DOHH2 (cell line): ENCODE data around the gene RBM20.
"Not testable (repeated sequence)": the region's sequence is repeated elsewhere in the genome, so short reads cannot be mapped to it uniquely, and the experiment has no call there.

Experiments
- H3F3A ChIP-seq: fragments of 200-600 bp; sonication (generic), shearing (Covaris generic); 2 replicates; pipeline ENCODE4 v1.6.0; 2016; ENCODE audit warnings: antibody characterized with exemption, mild to moderate bottlenecking; ENCODE audit not compliant: control insufficient read depth, insufficient read depth
- H3K27ac ChIP-seq: fragments of 200-600 bp; sonication (generic); 2 replicates; pipeline ENCODE4 v1.5.1; 2014; ENCODE audit warnings: low read depth, mild to moderate bottlenecking, low read length, moderate library complexity
- H3K27me3 ChIP-seq: fragments of 200-600 bp; sonication (generic); 2 replicates; pipeline ENCODE4 v1.6.1; 2014; ENCODE audit warnings: mild to moderate bottlenecking, low read length, mixed read lengths; ENCODE audit not compliant: control insufficient read depth
- H3K36me3 ChIP-seq: fragments of 200-600 bp; sonication (generic); 2 replicates; pipeline ENCODE4 v1.6.1; 2014; ENCODE audit warnings: mild to moderate bottlenecking, low read length, moderate library complexity, mixed read lengths; ENCODE audit not compliant: control insufficient read depth
- H3K4me1 ChIP-seq: fragments of 200-600 bp; sonication (generic); 2 replicates; pipeline ENCODE4 v1.6.1; 2014; ENCODE audit warnings: mild to moderate bottlenecking, low read length, mixed read lengths; ENCODE audit not compliant: control insufficient read depth
- H3K4me2 ChIP-seq: fragments of 200-600 bp; sonication (generic); 2 replicates; pipeline ENCODE4 v1.6.0; 2014; ENCODE audit warnings: mild to moderate bottlenecking, low read length, moderate library complexity
- H3K4me3 ChIP-seq: fragments of 200-600 bp; sonication (generic); 2 replicates; pipeline ENCODE4 v1.5.1; 2014; ENCODE audit warnings: mild to moderate bottlenecking, low read length, mixed read lengths
- H3K79me2 ChIP-seq: fragments of 200-600 bp; sonication (generic); 2 replicates; pipeline ENCODE4 v1.6.1; 2014; ENCODE audit warnings: mild to moderate bottlenecking, low read length, mixed read lengths; ENCODE audit not compliant: control insufficient read depth
- H3K9me2 ChIP-seq: fragments of 200-600 bp; sonication (generic); replicated peaks from 2 replicates; pipeline ENCODE4 v1.6.1; 2014; ENCODE audit warnings: mild to moderate bottlenecking, low read length, mixed read lengths; ENCODE audit not compliant: control insufficient read depth
- H3K9me3 ChIP-seq: fragments of 200-600 bp; sonication (generic); 2 replicates; pipeline ENCODE4 v1.6.1; 2014; ENCODE audit warnings: antibody characterized with exemption, low read length, mixed read lengths; ENCODE audit not compliant: control insufficient read depth, insufficient read depth
- H4K20me1 ChIP-seq: fragments of 200-600 bp; sonication (generic); 2 replicates; pipeline ENCODE4 v1.6.0; 2014; ENCODE audit warnings: low read depth, mild to moderate bottlenecking, antibody characterized with exemption, low read length, moderate library complexity; ENCODE audit not compliant: control insufficient read depth, insufficient read depth
- CTCF ChIP-seq: fragments of 200-600 bp; sonication (generic); IDR thresholded peaks from one replicate; pipeline ENCODE4 v1.5.1; 2014; ENCODE audit warnings: antibody characterized with exemption, mild to moderate bottlenecking, low read depth, low read length; ENCODE audit not compliant: poor library complexity, severe bottlenecking
- EZH2phosphoT487 ChIP-seq: fragments of 200-600 bp; sonication (generic); IDR thresholded peaks from 2 replicates; pipeline ENCODE4 v1.6.1; 2017; ENCODE audit warnings: borderline replicate concordance, mild to moderate bottlenecking, antibody characterized with exemption, low read length, moderate library complexity, mixed read lengths

RBM20 gene

GRCh38 chr10:110704070-110704469 is 59.9 kb downstream of the RBM20 start:
- Histone ChIP-seq H3K4me1 (no peaks in the 10 kb centered on the region), H4K20me1 (no peaks in the 10 kb centered on the region), H3K4me3 (no peak overlapping the region), H3K27me3 (no peaks in the 10 kb centered on the region), H3K27ac (no peak overlapping the region), H3K9me3 (no peaks in the 10 kb centered on the region), H3K4me2 (no peak overlapping the region), H3F3A (no peaks in the 10 kb centered on the region), H3K79me2 (no peaks in the 10 kb centered on the region), H3K9me2 (no peaks in the 10 kb centered on the region), H3K36me3 (no peaks in the 10 kb centered on the region)
- TF ChIP-seq EZH2phosphoT487 (no peak), CTCF (no peak)

GRCh38 chr10:110704906-110705476 is 60.9 kb downstream of the RBM20 start:
- H3K27ac ChIP-seq = no peak overlapping the region
- no peaks in the 10 kb centered on the region for H3K79me2 ChIP-seq
- no peaks in the 10 kb centered on the region for H3K36me3 ChIP-seq
- no peak overlapping the region for H3K4me3 ChIP-seq
- TF ChIP-seq CTCF (no peak), EZH2phosphoT487 (no peak)
- H3K4me1 ChIP-seq = no peaks in the 10 kb centered on the region
- H4K20me1 ChIP-seq = no peaks in the 10 kb centered on the region
- H3K4me2 ChIP-seq = no peak overlapping the region
- no peaks in the 10 kb centered on the region for H3K9me2 ChIP-seq
- no peaks in the 10 kb centered on the region for H3K27me3 ChIP-seq
- H3F3A ChIP-seq = no peaks in the 10 kb centered on the region
- no peaks in the 10 kb centered on the region for H3K9me3 ChIP-seq

- not testable (repeated sequence) for H3K27me3 ChIP-seq, H3K36me3 ChIP-seq, H3K4me2 ChIP-seq, H3K27ac ChIP-seq, H4K20me1 ChIP-seq, H3K9me2 ChIP-seq, H3F3A ChIP-seq, H3K4me1 ChIP-seq, H3K4me3 ChIP-seq, H3K79me2 ChIP-seq, H3K9me3 ChIP-seq
These were observed 61.5 kb downstream of the RBM20 start for GRCh38 chr10:110705596-110705995.

GRCh38 chr10:110706690-110707098 is 62.6 kb downstream of the RBM20 start:
- Histone ChIP-seq H3K9me3 (no peaks in the 10 kb centered on the region), H3K79me2 (no peaks in the 10 kb centered on the region), H3K36me3 (no peaks in the 10 kb centered on the region), H3K4me2 (no peak overlapping the region), H3K4me1 (no peaks in the 10 kb centered on the region), H3K9me2 (no peaks in the 10 kb centered on the region), H3K27me3 (no peaks in the 10 kb centered on the region), H3F3A (no peaks in the 10 kb centered on the region), H4K20me1 (no peaks in the 10 kb centered on the region), H3K4me3 (no peak overlapping the region), H3K27ac (no peak overlapping the region)
- no peak for TF ChIP-seq CTCF
- TF ChIP-seq EZH2phosphoT487 = no peak
